Stimulated activated CD8-positive, alpha-beta memory T cell treated with anti-CD3 and anti-CD28 coated beads, Interleukin-15, amount 100 ng/mL, for 48 hours (primary cell): ENCODE results near the gene LHPP.
"Not testable (repeated sequence)": the region's sequence is repeated elsewhere in the genome, so short reads cannot be mapped to it uniquely, and the experiment has no call there.

Source experiments
- DNase-seq, 2 donors: peaks; one replicate each; pipeline ENCODE4 v3.0.0-alpha.2; 2020; ENCODE audit warnings: low read depth in 2 of 2

The LHPP gene, protein sequence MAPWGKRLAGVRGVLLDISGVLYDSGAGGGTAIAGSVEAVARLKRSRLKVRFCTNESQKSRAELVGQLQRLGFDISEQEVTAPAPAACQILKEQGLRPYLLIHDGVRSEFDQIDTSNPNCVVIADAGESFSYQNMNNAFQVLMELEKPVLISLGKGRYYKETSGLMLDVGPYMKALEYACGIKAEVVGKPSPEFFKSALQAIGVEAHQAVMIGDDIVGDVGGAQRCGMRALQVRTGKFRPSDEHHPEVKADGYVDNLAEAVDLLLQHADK

DNA sequence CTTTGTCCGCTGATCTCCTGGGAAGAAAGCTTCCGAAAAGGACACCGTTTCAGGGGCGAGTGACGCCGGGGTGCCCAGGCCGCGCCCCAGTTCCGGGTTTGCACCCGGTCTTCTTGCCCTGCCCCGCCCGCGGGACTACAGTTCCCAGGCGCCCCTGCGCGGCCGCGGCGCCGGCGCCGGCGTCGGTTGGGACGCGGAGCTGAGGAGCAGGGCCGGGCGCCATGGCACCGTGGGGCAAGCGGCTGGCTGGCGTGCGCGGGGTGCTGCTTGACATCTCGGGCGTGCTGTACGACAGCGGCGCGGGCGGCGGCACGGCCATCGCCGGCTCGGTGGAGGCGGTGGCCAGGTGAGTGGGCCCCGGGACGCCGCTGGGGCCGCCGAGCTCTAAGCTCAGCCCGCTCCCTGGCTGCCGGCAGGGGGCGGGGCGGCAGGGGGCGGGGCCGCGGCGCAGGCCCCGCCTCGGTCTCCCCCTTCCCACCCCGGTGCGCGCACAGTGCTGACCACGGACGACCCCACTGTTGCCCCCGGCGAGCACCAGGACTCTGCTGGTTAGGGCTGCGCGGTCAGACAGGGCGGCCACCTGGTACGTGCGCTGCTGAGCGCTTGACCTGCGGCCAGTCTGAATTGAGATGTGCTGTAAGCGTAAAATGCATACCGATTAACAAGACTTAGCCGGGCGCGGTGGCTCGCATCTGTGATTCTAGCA is at the start of gene LHPP:
Gene LHPP, plus strand, starts transcription at position 182 of the 706 bp plus-strand sequence. Its CDS starts 40 bp downstream, at position 222.
- peak; percentile 80 to 83 for DNase-seq

DNA sequence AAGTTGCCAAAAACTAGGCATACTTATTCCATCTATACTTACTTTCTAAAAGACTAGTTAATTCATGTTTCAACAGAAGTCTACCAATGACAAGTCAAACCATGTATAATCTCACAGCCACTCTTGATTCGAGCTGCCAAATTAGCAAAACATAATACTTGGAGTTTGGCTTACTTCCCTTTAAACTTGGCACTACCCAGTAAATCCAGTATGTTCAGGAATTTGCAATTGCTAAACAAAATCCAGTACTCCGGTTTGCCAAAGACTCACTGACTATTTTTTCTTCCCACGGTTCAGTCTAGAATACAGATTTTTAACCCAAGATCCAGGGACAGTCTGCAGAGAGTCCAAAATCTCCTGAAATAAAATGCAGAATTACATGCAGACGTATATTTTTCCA is 47.5 kb upstream of the LHPP start:
- DNase-seq, result no peak

DNA sequence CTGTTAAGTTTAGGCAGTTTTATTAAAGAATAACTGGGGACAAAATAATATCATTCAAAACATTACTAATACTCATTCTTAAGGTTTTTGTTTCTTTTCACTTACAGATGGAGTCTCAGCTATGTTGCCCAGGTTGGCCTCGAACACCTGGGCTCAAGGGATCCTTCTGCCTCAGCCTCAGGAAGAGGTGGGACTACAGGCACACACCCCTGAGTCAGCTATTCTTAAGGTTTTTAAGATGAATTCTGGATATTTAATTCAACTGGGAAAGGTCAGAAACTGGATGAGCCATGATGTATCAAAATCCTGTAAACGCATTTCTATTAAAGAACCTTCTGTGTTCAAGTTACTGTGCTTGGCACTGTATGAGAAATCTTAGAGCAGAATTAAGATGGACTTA is 46.4 kb upstream of the LHPP start:
- DNase-seq, result no peak

DNA sequence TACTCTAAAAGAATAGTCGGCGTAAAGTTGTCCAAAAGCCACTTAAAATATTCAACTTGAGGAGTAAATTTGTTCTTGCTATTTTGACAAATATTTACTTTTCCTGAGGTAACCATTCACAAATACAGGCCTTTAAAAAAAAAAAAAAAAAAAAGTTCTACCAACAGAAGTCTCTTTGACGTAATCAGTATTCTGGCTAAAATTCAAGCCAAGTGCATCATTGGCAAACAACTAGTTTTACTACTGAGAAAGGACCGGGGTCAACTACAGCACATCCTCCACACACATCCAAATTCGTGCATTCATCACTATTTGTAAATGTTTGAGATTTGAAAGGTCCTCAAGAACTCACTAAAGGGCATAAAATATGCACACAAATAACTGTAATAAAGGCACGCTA is 44.9 kb upstream of the LHPP start:
- DNase-seq, result no peak

DNA sequence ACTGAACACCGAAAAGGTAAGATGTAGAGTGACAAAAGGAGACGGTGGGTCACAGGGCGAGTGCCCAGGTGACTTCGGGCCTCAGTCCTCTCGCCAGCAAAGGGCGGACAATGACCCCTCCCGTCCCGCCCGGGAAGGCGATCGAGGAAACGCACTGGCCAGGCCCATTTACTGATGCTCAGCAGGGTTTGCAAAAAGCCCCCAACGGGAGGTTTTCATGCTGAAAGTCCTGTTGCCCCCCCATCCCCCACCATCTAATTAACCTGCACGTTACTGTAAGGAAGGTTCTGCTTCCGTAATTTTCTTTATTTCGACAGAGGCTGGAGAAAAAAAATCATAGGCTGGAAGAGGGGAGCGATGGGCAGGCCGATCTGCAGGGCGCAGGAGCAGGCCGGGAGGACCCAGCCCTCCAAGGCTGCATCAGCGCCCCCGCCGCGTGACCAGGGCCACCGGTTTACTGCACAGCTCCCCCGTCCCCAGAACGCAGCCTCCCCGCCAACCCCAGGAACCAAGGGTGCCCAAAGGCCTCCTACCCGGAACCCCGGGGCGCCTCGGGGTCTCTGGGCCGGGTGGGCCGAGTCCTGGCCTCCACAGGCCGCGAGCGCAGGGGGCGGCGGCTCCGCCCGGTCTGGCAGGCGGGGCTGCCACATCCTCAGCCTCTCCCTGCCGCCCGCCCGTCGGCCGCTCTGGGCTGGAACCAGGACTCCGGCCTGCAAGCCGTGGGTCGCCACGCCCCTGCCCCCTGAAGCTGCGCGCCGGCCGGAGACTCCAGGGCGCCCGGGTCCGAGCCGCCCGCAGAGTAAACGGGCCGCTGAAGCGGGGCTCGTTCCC is 43.5 kb upstream of the LHPP start:
- peak in 1 of 2 donors; percentile 19 for DNase-seq

DNA sequence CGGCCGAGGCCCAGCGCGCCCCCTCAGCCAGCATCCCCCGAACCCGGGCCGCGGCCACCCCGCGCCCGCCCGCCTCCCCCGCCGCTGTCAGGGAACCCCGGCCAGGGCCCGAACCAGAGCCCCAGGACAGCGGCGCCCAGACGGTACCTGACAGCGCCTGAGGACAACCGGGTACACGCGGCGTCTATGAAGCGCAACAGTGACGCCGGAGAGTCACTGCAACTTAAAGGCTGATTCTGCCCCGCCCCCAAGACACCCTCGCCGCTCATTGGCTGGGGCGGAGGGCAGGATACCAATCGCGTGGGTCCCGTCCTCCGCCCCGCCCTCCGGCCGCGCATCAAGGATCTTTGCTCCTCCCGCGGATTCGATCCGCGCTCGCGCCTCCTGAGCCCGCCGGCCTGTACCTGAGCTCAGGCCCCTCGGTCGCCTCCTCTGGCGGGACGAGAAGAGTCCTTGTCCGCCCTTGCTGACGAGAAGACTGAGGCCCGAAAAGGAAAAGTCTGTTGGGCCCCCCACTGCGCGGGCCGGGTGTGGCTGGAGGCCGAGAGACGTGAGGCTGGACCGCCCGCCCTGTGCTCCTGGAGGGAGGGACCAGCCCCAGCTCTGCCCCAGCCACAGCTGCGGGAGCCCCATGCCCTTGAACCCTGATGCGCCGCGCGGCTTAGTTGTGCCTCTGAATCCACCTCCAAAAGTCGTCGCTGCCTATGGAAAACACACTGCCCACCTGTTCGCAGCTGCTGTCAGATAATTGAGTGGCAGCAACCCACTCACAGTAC is 42.7 kb upstream of the LHPP start, which contains the start of gene OAT:
Gene OAT, minus strand, starts transcription at position 198 of the 776 bp plus-strand sequence. CDS start 6,752 bp downstream, outside the sequence.
- peak; percentile 92 to 93 for DNase-seq

DNA sequence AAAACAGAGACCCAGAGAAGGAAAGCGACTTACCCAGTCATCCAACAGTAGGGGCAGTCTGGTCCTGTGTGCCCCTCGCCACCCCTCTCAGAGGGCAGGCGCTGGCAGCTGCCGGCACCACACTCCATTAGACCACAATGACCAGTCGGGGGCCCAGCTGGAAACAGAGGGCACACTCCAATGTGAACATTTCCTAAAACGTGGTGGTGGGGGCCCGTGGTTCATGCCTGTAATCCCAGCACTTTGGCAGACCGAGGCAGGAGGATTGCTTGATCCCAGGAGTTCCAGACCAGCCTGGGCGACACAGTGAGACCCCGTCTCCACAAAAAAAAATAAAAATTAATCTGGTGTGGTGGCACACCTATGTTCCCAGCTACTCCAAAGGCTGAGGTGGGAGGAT is 42.0 kb upstream of the LHPP start:
- no peak for DNase-seq

DNA sequence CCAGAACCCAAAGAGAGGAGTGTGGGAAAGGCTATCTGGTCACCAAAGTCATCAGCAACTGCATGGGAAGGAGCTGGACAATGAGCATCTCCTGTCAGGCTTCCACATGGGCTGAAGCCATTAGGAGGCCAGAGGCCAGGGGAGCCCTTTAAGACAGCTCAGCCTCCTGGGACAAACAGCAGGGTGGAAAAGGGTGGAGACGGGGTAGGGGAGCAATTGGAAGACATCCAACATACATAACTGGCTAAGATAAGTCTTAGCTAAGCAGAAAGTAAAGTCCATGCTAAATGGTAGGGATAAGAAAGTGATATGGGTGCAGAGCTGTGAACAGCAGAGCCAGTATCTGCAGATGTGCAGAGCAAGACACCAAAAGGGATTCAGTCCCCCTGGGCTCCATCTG is 41.4 kb upstream of the LHPP start:
- DNase-seq, result no peak

DNA sequence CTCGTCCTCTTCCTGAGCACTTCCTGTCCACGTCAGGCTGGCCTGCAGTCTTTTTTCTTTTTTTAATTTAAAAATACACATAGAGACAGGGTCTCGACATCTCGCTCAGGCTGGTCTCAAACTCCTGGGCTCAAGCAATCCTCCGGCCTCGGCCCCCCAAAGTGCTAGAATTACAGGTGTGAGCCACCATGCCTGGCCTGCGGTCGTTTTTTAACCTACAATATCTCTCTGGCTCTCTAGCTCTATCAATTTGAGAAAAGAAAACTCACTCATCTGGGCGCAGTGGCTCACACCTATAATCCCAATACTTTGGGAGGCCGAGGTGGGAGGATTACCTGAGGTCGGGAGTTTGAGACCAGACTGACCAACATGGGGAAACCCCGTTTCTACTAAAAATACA is 38.9 kb upstream of the LHPP start:
- no peak for DNase-seq

DNA sequence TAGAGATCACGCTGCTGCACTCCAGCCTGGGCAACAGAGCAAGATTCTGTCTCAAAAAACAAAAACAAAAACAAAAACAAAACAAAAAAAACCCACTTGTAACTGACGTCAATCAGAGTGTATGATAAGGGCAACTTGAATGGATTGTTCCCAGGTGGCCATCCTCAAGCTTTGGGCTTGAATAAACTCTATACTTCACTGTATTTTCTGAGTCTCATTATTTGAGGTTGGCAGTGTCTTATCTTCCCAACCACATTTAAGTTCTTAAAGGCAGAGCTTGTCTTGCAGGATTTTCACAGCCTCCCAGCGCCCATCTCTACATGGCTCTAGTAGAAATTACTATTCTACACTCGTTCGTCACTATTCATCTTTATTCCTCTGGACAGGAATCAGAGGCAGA is 37.8 kb upstream of the LHPP start:
- no peak for DNase-seq

DNA sequence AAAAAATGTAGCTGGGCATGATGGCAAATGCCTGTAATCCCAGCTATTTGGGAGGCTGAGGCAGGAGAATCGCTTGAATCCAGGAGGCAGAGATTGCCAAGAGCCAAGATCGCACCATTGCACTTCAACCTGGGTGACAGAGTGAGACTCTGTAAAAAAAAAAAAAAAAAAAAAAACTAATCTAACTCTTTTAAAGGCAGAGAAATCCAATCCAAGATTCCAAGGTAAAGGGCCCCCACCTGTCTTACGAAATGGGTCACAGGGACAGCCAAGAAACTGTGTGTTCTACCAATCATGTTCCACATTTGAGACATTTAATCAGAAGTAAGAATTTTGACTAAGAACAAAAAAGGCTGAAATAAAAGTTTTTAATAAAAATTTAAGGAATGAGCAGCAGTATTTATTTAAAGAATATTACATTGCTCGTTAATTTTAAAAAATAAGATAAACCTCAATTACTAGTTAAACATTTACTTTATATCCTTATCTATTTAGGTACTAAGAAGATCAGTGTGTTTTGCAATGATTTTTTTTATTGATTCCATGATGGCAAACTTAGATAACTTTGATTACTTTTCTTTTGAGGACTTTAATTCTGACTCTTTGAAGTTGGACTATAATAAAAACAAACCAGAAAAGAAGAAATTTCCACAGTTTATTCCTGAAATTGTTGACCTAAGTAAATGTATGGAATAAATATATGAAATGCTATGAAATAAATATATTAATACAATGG is 36.2 kb upstream of the LHPP start:
- DNase-seq, result no peak

DNA sequence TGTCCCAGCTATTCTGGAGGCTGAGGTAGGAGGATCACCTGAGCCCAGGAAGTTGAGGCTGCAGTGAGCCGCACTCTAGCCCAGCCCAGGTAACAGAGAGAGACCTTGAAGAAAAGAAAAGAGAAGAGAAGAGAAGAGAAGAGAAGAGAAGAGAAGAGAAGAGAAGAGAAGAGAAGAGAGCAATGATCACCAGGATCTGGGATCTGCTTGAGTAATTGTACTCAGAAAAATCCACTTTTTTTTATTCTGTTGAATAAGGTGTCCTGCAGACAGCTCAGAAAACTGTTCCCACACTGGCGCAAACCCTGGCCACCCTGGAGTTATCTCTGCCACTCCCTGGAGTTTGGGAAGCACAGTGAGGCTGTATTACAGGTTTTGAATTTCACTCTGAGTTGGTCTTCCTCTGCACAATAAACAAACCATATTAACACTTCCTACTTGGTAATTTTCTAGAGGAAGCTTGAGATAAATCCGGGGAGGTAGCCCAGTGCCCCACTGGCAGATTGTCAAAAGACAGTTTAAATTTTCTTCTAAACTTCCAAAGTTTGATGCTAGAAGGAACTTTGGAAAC is 33.3 kb upstream of the LHPP start:
- DNase-seq, result no peak

DNA sequence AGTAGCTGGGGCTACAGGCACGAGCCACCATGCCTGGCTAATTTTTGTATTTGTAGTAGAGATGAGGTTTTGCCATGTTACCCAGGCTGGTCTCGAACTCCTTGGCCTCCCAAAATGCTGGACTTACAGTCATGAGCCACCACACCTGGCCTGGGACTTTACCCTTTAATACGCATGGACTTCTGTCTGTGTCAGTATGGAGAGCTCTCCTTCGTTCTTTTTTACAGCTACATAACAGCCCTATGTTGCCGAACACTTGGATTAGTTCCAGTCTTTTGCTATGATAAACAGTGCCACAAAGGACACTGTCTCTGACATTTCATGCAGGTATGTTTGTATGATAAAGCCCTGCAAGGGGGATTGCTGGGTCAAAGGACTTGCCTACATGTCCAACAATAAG is 32.0 kb upstream of the LHPP start:
- no peak for DNase-seq

DNA sequence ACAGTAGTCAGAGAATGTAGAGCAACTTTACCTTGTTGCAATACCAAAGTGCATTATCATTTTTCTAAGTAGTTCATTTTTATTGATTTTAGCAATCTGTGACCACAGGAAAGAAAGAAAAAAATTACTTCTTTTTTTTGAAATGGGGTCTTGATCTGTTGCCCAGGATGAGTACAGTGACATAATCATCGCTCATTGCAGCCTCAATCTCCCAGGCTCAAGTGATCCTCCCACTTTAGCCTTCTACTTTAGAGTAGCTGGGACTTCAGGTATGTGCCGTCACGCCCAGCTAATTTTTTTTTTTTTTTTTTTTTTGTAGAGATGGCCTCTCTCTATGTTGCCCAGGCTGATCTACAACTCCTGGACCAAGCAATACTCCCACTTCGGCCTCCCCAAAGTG is 31.5 kb upstream of the LHPP start:
- DNase-seq, result no peak

DNA sequence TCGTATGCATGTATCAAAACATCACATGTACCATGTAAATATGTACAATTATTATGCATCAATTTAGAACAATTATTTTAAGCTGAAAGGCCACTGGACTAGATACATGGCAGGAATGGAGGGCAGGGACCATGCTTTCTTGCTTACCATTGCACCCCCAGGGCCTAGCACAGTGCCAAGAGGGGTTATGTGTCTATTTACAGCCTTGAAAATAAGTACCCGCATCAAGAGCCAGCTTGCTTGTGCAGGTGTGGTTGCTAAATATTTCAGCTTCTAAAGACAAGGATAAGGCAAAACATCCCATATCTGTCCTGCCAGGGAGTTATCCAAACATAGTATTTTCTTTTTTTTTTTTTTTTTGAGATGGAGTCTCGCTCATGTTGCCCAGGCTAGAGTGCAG is 28.2 kb upstream of the LHPP start:
- no peak for DNase-seq

DNA sequence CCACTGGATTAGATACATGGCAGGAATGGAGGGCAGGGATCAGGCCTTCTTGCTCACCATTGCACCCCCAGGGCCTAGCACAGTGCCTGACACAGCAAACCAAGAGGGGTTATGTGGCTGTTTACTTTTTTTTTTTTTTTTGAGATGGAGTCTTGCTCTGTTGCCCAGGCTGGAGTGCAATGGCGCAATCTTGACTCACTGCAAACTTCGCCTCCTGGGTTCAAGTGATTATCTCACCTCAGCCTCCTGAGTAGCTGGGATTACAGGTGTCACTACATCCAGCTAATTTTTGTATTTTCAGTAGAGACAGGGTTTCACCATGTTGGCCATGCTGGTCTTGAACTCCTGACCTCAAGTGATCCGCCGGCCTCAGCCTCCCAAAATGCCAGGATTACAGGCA is 25.9 kb upstream of the LHPP start:
- DNase-seq, result not testable (repeated sequence)

DNA sequence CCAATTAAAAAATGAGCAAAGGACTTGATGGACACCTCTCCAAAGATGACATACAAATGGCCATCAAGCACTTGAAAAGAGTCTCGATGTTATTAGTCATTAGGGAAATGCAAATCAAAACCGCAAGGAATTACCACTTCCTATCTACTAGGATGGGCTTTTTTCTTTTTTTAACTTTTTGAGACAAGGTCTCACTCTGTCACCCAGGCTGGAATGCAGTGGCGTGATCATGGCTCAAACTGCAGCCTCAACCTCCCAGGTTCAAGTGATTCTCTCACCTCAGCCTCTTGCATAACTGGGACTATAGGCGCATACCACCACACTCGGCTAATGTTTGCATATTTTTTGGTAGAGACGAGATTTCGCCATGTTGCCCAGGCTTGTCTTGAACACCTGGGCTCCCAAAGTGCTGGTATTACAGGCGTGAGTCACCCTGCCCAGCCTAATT is 25.4 kb upstream of the LHPP start:
- no peak for DNase-seq

DNA sequence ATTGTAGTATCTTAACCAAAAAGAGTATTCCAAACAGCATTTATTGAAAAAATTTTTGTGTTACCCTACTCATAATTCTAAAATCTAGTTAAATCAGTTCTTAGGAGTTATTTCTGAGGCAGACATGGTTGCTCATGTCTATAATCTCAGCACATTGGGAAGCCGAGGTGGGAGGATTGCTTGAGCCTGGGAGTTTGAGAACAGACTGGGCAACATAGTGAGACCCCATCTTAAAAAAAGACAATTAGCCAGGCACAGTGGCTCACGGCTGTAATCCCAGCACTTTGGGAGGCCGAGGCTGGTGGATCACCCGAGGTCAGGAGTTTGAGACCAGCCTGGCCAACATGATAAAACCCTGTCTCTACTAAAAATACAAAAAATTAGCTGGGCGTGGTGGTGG is 19.9 kb upstream of the LHPP start:
- DNase-seq, result not testable (repeated sequence)

DNA sequence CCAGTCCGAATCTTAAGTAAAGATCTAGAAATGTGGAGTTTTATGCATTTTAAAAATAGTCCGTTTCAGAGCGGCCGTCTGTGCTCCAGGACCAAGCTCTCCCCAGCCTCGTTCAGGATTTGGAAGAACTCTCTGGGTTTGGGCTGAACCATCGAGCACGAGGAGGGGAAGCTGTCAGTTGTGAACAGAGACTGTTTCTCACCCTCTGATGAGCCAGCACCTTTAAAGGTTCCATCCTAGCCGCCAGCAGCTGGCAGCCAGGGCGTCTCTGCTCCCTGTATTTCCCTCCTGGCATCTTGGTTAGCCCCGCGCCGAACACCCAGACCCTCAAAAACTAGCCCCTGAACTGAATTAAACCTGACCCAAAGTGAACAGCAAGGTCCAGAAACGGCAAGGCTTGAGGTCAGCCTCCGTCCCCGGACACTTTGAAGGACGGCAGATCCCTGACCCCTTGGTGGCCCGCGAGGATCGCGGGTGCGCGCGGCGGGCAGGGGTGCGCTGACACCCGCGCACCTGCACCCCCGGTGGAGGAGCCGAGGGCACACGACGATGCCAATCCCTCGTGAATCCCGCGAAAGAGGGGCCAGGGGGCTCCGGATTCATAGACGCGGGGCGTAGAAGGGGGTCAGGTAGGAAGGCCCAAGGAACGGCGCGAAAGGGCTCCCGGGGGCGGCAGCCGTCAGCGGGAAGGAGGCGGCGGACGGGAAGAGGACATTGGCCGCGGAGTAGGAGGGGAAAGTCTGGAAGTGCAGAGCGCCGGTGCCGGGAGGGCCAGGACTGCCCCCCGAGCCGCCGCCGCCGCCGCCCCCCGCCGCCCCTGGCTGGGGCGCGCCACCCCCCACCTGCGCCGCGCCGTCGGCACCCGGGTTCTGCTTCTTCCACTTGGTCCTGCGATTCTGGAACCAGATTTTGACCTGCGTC is 14.5 kb upstream of the LHPP start:
- DNase-seq, result no peak
